Neural progenitor cell (in vitro differentiated cells): Measurements from ENCODE around the gene EGR4. TPM values are rescaled to one million over a fixed set of nuclear protein-coding genes. Genes with fewer than 3 reads are reported as not detected.

Source experiments
- DNase-seq: peaks from one replicate; pipeline ENCODE4 v3.0.0-alpha.2; 2016; ENCODE audit warnings: low spot score
- H2AFZ ChIP-seq: fragments of 200-600 bp; sonication (generic); replicated peaks from 2 replicates; pipeline ENCODE4 v1.6.1; 2016; ENCODE audit warnings: antibody characterized with exemption
- H3F3A ChIP-seq: fragments of 200-600 bp; sonication (generic); 2 replicates; pipeline ENCODE4 v1.6.1; 2016; ENCODE audit warnings: antibody characterized with exemption, low read depth
- H3K27ac ChIP-seq: fragments of 200-600 bp; sonication (generic); 2 replicates; pipeline ENCODE4 v1.5.1; 2016; ENCODE audit warnings: mild to moderate bottlenecking
- H3K27me3 ChIP-seq: fragments of 200-600 bp; sonication (generic); 2 replicates; pipeline ENCODE4 v1.6.1; 2016; ENCODE audit warnings: mild to moderate bottlenecking, moderate library complexity
- H3K36me3 ChIP-seq: fragments of 200-600 bp; sonication (generic); 2 replicates; pipeline ENCODE4 v1.5.1; 2016
- H3K4me1 ChIP-seq: fragments of 200-600 bp; sonication (generic); 2 replicates; pipeline ENCODE4 v1.6.1; 2016; ENCODE audit warnings: mixed run types
- H3K4me2 ChIP-seq: fragments of 200-600 bp; sonication (generic); 2 replicates; pipeline ENCODE4 v1.6.1; 2016
- H3K4me3 ChIP-seq: fragments of 200-600 bp; sonication (generic); 2 replicates; pipeline ENCODE4 v1.5.1; 2016
- H3K79me2 ChIP-seq: fragments of 200-600 bp; sonication (generic); 2 replicates; pipeline ENCODE4 v1.6.1; 2016; ENCODE audit warnings: low read depth
- H3K9ac ChIP-seq: fragments of 200-600 bp; sonication (generic); 2 replicates; pipeline ENCODE4 v1.6.1; 2016
- H3K9me3 ChIP-seq: fragments of 200-600 bp; sonication (generic); 2 replicates; pipeline ENCODE4 v1.5.1; 2016; ENCODE audit warnings: low read depth
- H4K20me1 ChIP-seq: fragments of 200-600 bp; sonication (generic); 2 replicates; pipeline ENCODE4 v1.6.1; 2016; ENCODE audit warnings: low read depth
- H3K27ac Mint-ChIP-seq: 3 replicates; pipeline ENCODE4 v1.8.0; 2021; ENCODE audit warnings: mixed read lengths
- H3K27me3 Mint-ChIP-seq: 2 replicates; pipeline ENCODE4 v1.8.0; 2022; ENCODE audit warnings: low read depth, mild to moderate bottlenecking, inconsistent platforms, moderate library complexity, mixed read lengths; ENCODE audit not compliant: insufficient read depth
- H3K36me3 Mint-ChIP-seq: 3 replicates; pipeline ENCODE4 v1.8.0; 2021; ENCODE audit warnings: mixed read lengths
- H3K4me1 Mint-ChIP-seq: 3 replicates; pipeline ENCODE4 v1.8.0; 2021; ENCODE audit warnings: mixed read lengths
- H3K4me3 Mint-ChIP-seq: 3 replicates; pipeline ENCODE4 v1.8.0; 2021; ENCODE audit warnings: mild to moderate bottlenecking, moderate library complexity, mixed read lengths
- H3K9me3 Mint-ChIP-seq: 3 replicates; pipeline ENCODE4 v1.8.0; 2020; ENCODE audit warnings: mixed read lengths
- EZH2 ChIP-seq: fragments of 200-600 bp; sonication (generic); IDR thresholded peaks from 2 replicates; pipeline ENCODE4 v1.6.1; 2017; ENCODE audit warnings: antibody characterized with exemption, mild to moderate bottlenecking, moderate library complexity
- EZH2phosphoT487 ChIP-seq: fragments of 200-600 bp; sonication (generic); IDR thresholded peaks from 2 replicates; pipeline ENCODE4 v1.6.1; 2017; ENCODE audit warnings: antibody characterized with exemption
- total RNA-seq: library from RNA; depleted of rRNA; stranded (reverse); fragments of >200 nt; gene quantifications from 2 replicates; pipeline ENCODE4 v1.2.3, GENCODE V29; 2015; ENCODE audit warnings: low replicate concordance
- TF ChIP-seq, protein P1 (sequence below): fragments of 200-600 bp; sonication (generic); IDR thresholded peaks from 2 replicates; pipeline ENCODE4 v1.5.1; 2017; ENCODE audit warnings: antibody characterized with exemption, mild to moderate bottlenecking

EGR4 gene
- total RNA-seq, 1 donor from 2014 or later, result not detected

DNA sequence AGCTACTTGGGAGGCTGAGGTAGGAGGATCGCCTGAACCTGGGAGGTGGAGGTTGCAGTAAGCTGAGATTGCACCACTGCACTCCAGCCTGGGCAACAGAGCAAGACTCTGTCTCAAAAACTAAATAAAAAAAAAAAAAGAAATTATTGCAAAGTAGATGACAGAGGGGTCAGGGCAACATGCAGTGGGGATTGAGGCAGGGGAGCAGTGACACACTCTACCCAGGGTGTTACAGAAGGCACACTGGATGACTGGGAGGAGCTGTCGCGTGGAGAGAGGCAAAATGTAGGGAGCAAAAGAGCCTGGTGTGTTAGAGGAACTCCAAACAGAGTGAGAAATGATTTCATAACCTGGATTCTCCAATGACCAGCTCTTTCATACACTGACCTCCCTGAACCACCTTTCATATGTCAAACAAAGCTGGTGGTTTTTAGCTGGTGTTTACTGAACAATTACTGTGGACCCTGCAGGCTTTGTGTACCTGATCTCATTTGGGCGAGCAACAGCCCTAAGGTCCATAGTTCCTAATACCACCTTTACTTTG lies 31.2 kb downstream of the EGR4 start:
- Histone ChIP-seq H3K4me3 (no peak overlapping the region), H3K4me2 (no peak overlapping the region), H3K27ac (no peak overlapping the region), H2AFZ (no peak overlapping the region), H3K27me3 (peaks cover 2% of the 10 kb centered on the region), H3K9ac (no peak overlapping the region), H3K36me3 (no peaks in the 10 kb centered on the region), H3F3A (no peaks in the 10 kb centered on the region), H3K79me2 (no peaks in the 10 kb centered on the region), H4K20me1 (peaks cover 5% of the 10 kb centered on the region), H3K9me3 (no peaks in the 10 kb centered on the region), H3K4me1 (no peaks in the 10 kb centered on the region)
- DNase-seq, result no peak
- Mint-ChIP-seq H3K27me3 (peaks cover 10% of the 10 kb centered on the region), H3K27ac (no peak overlapping the region), H3K4me3 (no peak overlapping the region), H3K9me3 (no peaks in the 10 kb centered on the region), H3K36me3 (no peaks in the 10 kb centered on the region), H3K4me1 (no peaks in the 10 kb centered on the region)
- TF ChIP-seq EZH2, result no peak
- no peak for TF ChIP-seq EZH2phosphoT487

DNA sequence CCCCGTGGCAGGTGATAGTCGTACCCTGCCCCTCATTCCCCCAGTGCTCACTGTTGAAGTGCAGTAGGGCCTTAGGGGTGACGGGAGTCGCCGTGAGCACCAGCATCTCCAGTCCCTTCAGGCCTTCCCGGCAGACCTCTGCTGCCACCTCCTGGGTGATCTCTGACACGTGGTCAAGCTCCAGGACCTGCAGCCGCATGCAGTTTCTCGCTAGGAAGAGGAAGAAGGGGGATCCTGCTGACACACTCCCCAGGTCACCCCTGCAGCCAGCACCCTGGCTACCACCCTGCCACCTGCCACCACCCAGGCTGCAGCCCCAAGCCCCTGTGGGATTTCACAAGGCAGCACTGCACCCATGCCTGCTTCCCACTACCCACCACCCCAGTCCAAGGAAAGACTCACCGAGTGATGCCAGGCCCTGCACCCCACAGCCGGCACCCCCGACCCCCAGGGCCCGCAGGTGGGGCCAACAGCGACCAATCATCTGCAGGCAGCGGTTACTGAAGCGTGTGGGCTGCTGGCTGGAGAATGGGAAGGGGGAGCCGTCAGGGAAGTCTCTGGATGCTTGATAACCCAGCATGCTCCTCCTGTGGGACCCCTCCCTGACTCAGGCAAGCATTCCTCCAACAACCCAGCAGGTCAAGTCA lies 32.9 kb downstream of the EGR4 start:
- Histone ChIP-seq H3F3A (peaks cover 13% of the 10 kb centered on the region), H3K27me3 (no peaks in the 10 kb centered on the region), H3K27ac (no peak overlapping the region), H3K36me3 (no peaks in the 10 kb centered on the region), H3K4me3 (no peak overlapping the region), H3K9ac (no peak overlapping the region), H3K4me1 (peaks cover 10% of the 10 kb centered on the region), H4K20me1 (peaks cover 20% of the 10 kb centered on the region), H2AFZ (no peak overlapping the region), H3K79me2 (no peaks in the 10 kb centered on the region), H3K9me3 (no peaks in the 10 kb centered on the region), H3K4me2 (no peak overlapping the region)
- H3K27me3 Mint-ChIP-seq, result peaks cover 6% of the 10 kb centered on the region
- DNase-seq, result peak; percentile 68
- H3K9me3 Mint-ChIP-seq, result no peaks in the 10 kb centered on the region
- H3K4me1 Mint-ChIP-seq, result no peaks in the 10 kb centered on the region
- TF ChIP-seq, protein P1, sequence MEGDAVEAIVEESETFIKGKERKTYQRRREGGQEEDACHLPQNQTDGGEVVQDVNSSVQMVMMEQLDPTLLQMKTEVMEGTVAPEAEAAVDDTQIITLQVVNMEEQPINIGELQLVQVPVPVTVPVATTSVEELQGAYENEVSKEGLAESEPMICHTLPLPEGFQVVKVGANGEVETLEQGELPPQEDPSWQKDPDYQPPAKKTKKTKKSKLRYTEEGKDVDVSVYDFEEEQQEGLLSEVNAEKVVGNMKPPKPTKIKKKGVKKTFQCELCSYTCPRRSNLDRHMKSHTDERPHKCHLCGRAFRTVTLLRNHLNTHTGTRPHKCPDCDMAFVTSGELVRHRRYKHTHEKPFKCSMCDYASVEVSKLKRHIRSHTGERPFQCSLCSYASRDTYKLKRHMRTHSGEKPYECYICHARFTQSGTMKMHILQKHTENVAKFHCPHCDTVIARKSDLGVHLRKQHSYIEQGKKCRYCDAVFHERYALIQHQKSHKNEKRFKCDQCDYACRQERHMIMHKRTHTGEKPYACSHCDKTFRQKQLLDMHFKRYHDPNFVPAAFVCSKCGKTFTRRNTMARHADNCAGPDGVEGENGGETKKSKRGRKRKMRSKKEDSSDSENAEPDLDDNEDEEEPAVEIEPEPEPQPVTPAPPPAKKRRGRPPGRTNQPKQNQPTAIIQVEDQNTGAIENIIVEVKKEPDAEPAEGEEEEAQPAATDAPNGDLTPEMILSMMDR, result peak; percentile 61
- TF ChIP-seq EZH2, result no peak
- no peak overlapping the region for H3K27ac Mint-ChIP-seq
- no peak overlapping the region for H3K4me3 Mint-ChIP-seq
- H3K36me3 Mint-ChIP-seq, result no peaks in the 10 kb centered on the region

- Histone ChIP-seq H3K36me3 (no peaks in the 10 kb centered on the region), H3K4me1 (peaks cover 10% of the 10 kb centered on the region), H3K27ac (no peak overlapping the region), H3K4me2 (no peak overlapping the region), H4K20me1 (peaks cover 21% of the 10 kb centered on the region), H3K4me3 (no peak overlapping the region), H3K27me3 (no peaks in the 10 kb centered on the region), H3F3A (peaks cover 14% of the 10 kb centered on the region), H3K9ac (no peak overlapping the region), H2AFZ (no peak overlapping the region), H3K9me3 (no peaks in the 10 kb centered on the region), H3K79me2 (no peaks in the 10 kb centered on the region)
- TF ChIP-seq EZH2 (no peak), EZH2phosphoT487 (no peak)
- TF ChIP-seq, protein P1, result no peak
- Mint-ChIP-seq H3K9me3 (no peaks in the 10 kb centered on the region), H3K27ac (no peak overlapping the region), H3K36me3 (no peaks in the 10 kb centered on the region), H3K4me1 (no peaks in the 10 kb centered on the region), H3K4me3 (no peak overlapping the region), H3K27me3 (peaks cover 6% of the 10 kb centered on the region)
- DNase-seq, result no peak
Observed at GRCh38 chr2:73259704-73260337, 33.5 kb downstream of the EGR4 start.

- peaks cover 14% of the 10 kb centered on the region for H3F3A ChIP-seq
- H3K27me3 Mint-ChIP-seq, result peaks cover 4% of the 10 kb centered on the region
- no peak overlapping the region for H3K4me3 ChIP-seq
- no peak for DNase-seq
- TF ChIP-seq, protein P1, result no peak
- no peak for TF ChIP-seq EZH2phosphoT487
- no peak for TF ChIP-seq EZH2
- H3K36me3 Mint-ChIP-seq, result peaks cover 2% of the 10 kb centered on the region
- H3K9ac ChIP-seq, result no peak overlapping the region
- H3K9me3 Mint-ChIP-seq, result no peaks in the 10 kb centered on the region
- peaks cover 10% of the 10 kb centered on the region for H3K4me1 ChIP-seq
- peaks cover 25% of the 10 kb centered on the region for H4K20me1 ChIP-seq
- H3K9me3 ChIP-seq, result no peaks in the 10 kb centered on the region
- H3K4me2 ChIP-seq, result no peak overlapping the region
- H3K4me1 Mint-ChIP-seq, result no peaks in the 10 kb centered on the region
- no peaks in the 10 kb centered on the region for H3K36me3 ChIP-seq
- no peak overlapping the region for H2AFZ ChIP-seq
- no peaks in the 10 kb centered on the region for H3K79me2 ChIP-seq
- H3K27ac Mint-ChIP-seq, result no peak overlapping the region
- no peaks in the 10 kb centered on the region for H3K27me3 ChIP-seq
- no peak overlapping the region for H3K4me3 Mint-ChIP-seq
- H3K27ac ChIP-seq, result no peak overlapping the region
Observed at GRCh38 chr2:73259276-73259675, 34.1 kb downstream of the EGR4 start.
